Iris pigment epithelial cell (primary cell): ENCODE measurements around the gene GNG12.

Source experiments
- DNase-seq: peaks from one replicate; pipeline ENCODE4 v3.0.0-alpha.2; 2011; ENCODE audit warnings: low read depth

GNG12 gene

GRCh38 chr1:67840449-67840848 lies 7.2 kb upstream of the GNG12 start:
- DNase-seq, result peak; percentile 96

GRCh38 chr1:67839826-67840225 lies 6.6 kb upstream of the GNG12 start:
- DNase-seq, result no peak

GRCh38 chr1:67838180-67838910 lies 5.1 kb upstream of the GNG12 start:
- DNase-seq, result peak; percentile 46

DNA sequence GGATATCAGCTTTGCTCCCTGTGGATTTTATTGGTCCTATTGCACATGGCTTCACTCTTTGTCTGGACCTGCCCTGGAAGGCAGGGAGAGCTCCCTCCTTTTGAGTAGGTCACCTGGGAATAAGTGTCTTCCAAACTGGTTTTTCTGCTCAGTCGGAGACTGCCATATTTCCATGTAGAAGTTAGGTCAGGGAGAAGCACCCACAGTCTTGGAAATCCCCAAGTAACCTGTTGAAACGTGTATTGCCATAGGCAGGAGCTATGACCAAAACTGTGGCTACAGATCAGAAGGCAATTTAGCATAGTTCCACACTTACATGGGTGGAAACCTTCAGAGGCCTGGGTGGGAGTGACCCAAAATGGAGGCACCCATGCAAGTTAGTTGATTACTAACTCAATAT lies 3.5 kb upstream of the GNG12 start:
- no peak for DNase-seq

GRCh38 chr1:67835663-67836452 lies 2.6 kb upstream of the GNG12 start:
- no peak for DNase-seq

DNA sequence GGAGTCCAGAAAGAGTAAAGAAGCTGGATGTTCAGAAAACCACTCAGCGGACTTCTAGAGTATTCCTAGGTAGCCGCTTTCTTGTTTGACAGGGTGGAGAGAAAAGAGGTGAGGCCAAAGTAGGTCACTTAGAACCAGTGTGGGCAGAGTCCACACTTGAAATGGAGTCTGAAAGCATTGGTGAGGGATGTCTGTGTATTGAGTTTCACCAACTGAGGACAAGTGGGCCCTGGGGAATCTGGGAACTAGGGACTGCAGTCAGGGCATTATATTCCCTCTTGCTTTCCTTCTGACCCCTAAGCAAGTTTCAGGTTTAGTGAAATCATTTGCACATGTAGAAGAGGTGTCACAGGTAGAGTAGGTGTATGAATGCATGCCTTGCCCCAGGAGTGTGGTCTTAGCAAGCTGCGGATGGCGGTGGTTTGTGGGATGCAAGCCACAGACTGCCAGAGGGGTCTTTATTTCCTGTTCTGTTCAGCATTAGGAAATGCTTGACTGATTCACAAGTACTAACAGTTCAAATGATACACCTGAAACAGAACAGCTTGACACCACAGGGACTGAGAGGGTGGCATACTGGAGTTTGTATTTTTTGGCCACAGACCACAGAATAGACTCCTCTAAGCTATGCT lies 1.1 kb upstream of the GNG12 start:
- no peak for DNase-seq

GRCh38 chr1:67833602-67833940 lies 304 bp upstream of the GNG12 start:
- DNase-seq, result no peak

DNA sequence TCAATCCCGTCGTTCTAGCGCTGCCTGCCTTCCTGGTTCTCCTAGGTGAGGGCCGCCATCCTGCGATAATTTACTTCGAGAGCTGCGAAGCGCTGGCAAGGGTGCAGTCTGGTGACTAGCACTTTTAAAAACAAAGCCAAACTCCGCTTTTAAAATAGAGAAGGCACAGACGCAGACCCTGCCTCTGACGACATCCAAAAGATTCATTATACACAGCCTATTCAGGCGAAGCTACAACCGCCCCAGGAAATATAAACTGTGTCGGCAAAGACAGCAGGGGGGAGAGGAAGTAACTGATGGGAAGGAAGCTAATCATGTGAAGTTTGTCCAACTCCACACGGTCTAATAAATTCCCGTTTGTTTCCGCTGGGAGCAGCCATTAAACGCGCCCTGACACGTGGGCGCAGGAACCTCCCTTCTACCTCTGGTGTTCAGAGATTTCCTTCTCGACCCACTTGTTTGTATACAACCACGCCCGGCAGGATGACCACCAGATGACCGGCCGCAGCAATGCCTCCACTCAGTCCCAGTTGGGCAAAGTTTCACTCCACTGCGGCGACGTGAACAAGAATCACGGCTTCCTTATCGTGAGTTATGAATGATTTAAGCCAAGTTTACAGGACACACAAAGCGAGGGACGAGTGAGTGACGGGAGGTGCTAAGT lies 1.3 kb downstream of the GNG12 start:
- peak; percentile 76 for DNase-seq

- DNase-seq, result no peak
These were observed 2.1 kb downstream of the GNG12 start for GRCh38 chr1:67830928-67831830.

DNA sequence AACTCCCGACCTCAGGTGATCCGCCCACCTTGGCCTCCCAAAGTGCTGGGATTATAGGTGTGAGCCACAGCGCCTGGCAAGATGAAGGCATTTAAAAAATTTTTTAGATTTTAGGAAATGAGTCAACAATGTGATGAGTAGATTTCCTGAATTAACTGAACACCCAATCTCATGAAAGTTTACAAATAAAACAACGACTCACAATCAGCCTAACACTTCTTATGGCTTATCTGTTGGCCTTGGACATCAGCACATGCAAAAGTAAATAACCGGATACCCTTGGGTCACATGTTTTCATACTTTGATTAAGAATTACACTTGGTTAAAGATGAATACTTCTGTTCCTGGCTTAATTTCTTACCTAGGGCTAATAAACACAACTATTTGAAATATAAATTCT lies 3.0 kb downstream of the GNG12 start:
- DNase-seq, result peak; percentile 63

- no peak for DNase-seq
These were observed 5.6 kb downstream of the GNG12 start for GRCh38 chr1:67827688-67828087.

DNA sequence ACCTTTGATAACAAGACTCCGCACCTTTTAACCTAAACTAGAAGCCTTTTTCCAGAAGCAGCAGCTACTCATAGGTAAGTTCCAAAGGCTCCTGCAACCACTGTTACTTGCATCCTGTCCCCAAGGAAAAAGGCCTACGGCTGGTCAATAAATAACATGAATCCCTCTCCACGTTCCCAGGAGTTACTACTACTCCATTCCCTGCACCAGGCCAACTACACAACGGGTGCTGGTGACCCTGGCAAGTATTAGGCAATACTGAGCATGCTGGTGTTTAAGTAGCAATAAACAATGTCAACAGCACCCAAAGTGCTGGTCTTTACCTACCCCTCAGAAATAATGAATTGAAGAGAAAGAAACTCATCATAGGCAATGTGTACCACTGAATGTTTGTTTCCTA lies 7.7 kb downstream of the GNG12 start:
- DNase-seq, result no peak

- DNase-seq, result no peak
These were observed 8.5 kb downstream of the GNG12 start for GRCh38 chr1:67824766-67825165.

- no peak for DNase-seq
These were observed 9.7 kb downstream of the GNG12 start for GRCh38 chr1:67823615-67824014.

GRCh38 chr1:67821263-67821662 lies 12.0 kb downstream of the GNG12 start:
- DNase-seq, result no peak

GRCh38 chr1:67818725-67819301 lies 14.5 kb downstream of the GNG12 start:
- DNase-seq, result peak; percentile 61

- no peak for DNase-seq
These were observed 15.1 kb downstream of the GNG12 start for GRCh38 chr1:67818162-67818561.

- no peak for DNase-seq
These were observed 15.9 kb downstream of the GNG12 start for GRCh38 chr1:67817319-67817718.

DNA sequence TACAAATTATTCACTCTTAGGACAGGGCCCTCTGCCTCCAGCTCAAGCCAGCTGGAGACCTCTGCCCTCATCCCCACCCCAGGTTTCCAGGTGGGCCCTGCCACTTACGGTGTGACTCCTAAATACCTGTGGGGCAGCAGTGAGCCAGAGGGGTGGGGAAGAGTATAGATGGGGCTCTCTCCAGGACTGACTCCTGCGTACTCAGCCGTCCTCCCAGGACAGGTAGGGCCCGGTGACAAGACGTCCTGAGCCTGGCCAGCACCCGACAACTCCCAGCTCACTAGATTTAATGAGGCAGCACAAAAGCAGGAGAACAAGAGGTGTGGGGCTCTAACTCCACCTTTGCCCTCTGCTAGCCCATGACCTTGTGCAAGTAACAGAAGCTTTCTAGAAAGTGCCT lies 16.8 kb downstream of the GNG12 start:
- DNase-seq, result no peak

- DNase-seq, result no peak
These were observed 17.2 kb downstream of the GNG12 start for GRCh38 chr1:67816095-67816475.
